HEK293T (cell line): ENCODE results near the gene EIF4E3.

Experiments used
- CTCF ChIA-PET: fragments of 350-600 bp; formaldehyde crosslinking; extraction: SDS; loops from one replicate; lab custom pipeline; 2021; ENCODE audit warnings: antibody characterized with exemption, inconsistent platforms; lab: Yijun Ruan, JAX
- POLR2A ChIA-PET: fragments of 350-600 bp; formaldehyde crosslinking; extraction: SDS; loops from one replicate; lab custom pipeline; 2020; ENCODE audit warnings: antibody characterized with exemption, inconsistent platforms; lab: Yijun Ruan, JAX
- DNase-seq: peaks from one replicate; pipeline ENCODE4 v3.0.0; 2012; ENCODE audit warnings: mixed read lengths; ENCODE audit errors: extremely low spot score
- ARNT ChIP-seq: fragments of 450-650 bp; IDR thresholded peaks from 2 replicates; pipeline ENCODE4 v1.6.1; 2017; ENCODE audit warnings: mild to moderate bottlenecking
- BHLHE40 ChIP-seq: fragments of 450-650 bp; IDR thresholded peaks from 2 replicates; pipeline ENCODE4 v1.6.1; 2016; ENCODE audit warnings: mild to moderate bottlenecking, moderate library complexity, borderline replicate concordance
- CTBP1 ChIP-seq: fragments of 450-650 bp; IDR thresholded peaks from 2 replicates; pipeline ENCODE4 v1.6.1; 2016; ENCODE audit warnings: borderline replicate concordance
- ELF4 ChIP-seq: fragments of 450-650 bp; IDR thresholded peaks from 2 replicates; pipeline ENCODE4 v1.6.1; 2017; ENCODE audit warnings: antibody characterized with exemption
- FOXA1 ChIP-seq: fragments of 450-650 bp; IDR thresholded peaks from 2 replicates; pipeline ENCODE4 v1.6.1; 2016; ENCODE audit warnings: mild to moderate bottlenecking
- FOXK2 ChIP-seq: fragments of 450-650 bp; IDR thresholded peaks from 2 replicates; pipeline ENCODE4 v1.6.1; 2016; ENCODE audit warnings: mild to moderate bottlenecking
- FOXM1 ChIP-seq: fragments of 450-650 bp; IDR thresholded peaks from 2 replicates; pipeline ENCODE4 v1.6.1; 2017; ENCODE audit warnings: mild to moderate bottlenecking, borderline replicate concordance
- HDGF ChIP-seq: fragments of 450-650 bp; IDR thresholded peaks from 2 replicates; pipeline ENCODE4 v1.6.1; 2017; ENCODE audit warnings: antibody characterized with exemption, borderline replicate concordance
- L3MBTL2 ChIP-seq: fragments of 450-650 bp; conservative IDR thresholded peaks from 2 replicates; pipeline ENCODE4 v1.6.1; 2016; ENCODE audit warnings: mild to moderate bottlenecking
- LEF1 ChIP-seq: fragments of 450-650 bp; IDR thresholded peaks from 2 replicates; pipeline ENCODE4 v1.6.1; 2017; ENCODE audit warnings: mild to moderate bottlenecking, borderline replicate concordance
- NFRKB ChIP-seq: fragments of 450-650 bp; IDR thresholded peaks from 2 replicates; pipeline ENCODE4 v1.6.1; 2016; ENCODE audit warnings: mild to moderate bottlenecking, moderate library complexity
- PKNOX1 ChIP-seq: fragments of 450-650 bp; IDR thresholded peaks from 2 replicates; pipeline ENCODE4 v1.6.1; 2016
- SP1 ChIP-seq: fragments of 450-650 bp; IDR thresholded peaks from 2 replicates; pipeline ENCODE4 v1.6.1; 2017
- SUZ12 ChIP-seq: fragments of 450-650 bp; IDR thresholded peaks from 2 replicates; pipeline ENCODE4 v1.6.1; 2016; ENCODE audit warnings: mild to moderate bottlenecking
- TARDBP ChIP-seq: fragments of 450-650 bp; IDR thresholded peaks from 2 replicates; pipeline ENCODE4 v1.6.1; 2016
- ZNF384 ChIP-seq: fragments of 450-650 bp; IDR thresholded peaks from 2 replicates; pipeline ENCODE4 v1.6.1; 2016

The EIF4E3 gene

GRCh38 chr3:71725271-71725991 is at the start of gene EIF4E3:
Gene EIF4E3, minus strand, starts transcription at chr3:71725402. Its CDS starts 35 bp downstream, at chr3:71725367.
- DNase-seq, result peak; percentile 72
- TF ChIP-seq ELF4, result no peak
- no peak for TF ChIP-seq FOXA1
- 0 out of 2 replicates have a peak, but pooled peaks have one; percentile 7 for TF ChIP-seq PKNOX1
- no peak for TF ChIP-seq SP1
- ChIA-PET CTCF (no interaction called here), POLR2A (no interaction called here)

- ChIA-PET CTCF (no interaction called here), POLR2A (no interaction called here)
- TF ChIP-seq PKNOX1, result peak; percentile 81
- TF ChIP-seq TARDBP, result no peak
- TF ChIP-seq NFRKB, result no peak
- no peak for DNase-seq
Measured at GRCh38 chr3:71771884-71772283, 46.7 kb upstream of the EIF4E3 start.

- ChIA-PET POLR2A (no interaction called here), CTCF (no interaction called here)
- no peak for DNase-seq
- TF ChIP-seq ELF4 (no peak), CTBP1 (no peak)
Measured at GRCh38 chr3:71771126-71771525, 45.9 kb upstream of the EIF4E3 start.

- no peak for TF ChIP-seq SUZ12
- no peak for TF ChIP-seq TARDBP
- TF ChIP-seq FOXM1, result no peak
- no peak for TF ChIP-seq NFRKB
- TF ChIP-seq ZNF384, result no peak
- TF ChIP-seq FOXK2, result no peak
- no peak for TF ChIP-seq LEF1
- no peak for DNase-seq
- ChIA-PET CTCF (no interaction called here), POLR2A (no interaction called here)
Measured at GRCh38 chr3:71763426-71763825, 38.2 kb upstream of the EIF4E3 start.

DNA sequence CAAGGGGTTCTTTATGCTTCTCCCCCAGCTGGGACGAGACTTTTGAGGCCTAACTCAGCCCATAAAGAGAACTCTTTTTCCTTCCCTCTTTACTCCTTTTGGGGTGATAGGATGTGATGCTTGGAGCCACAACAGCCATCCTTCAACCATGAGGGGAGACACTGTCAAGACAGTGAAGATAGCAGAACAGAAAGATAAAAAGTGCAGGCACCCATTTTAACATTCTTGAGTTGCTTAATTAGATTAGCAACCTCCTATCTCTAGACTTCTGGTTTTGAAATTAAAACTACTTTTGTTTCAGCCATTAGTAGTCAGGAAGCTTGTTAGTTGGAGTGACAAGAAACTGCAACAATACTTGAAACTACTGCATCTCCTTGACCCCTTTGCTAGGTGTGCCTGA is 34.9 kb upstream of the EIF4E3 start:
- DNase-seq, result no peak
- no peak for TF ChIP-seq LEF1
- TF ChIP-seq SP1, result no peak
- no peak for TF ChIP-seq NFRKB
- TF ChIP-seq ZNF384, result no peak
- no peak for TF ChIP-seq BHLHE40
- no peak for TF ChIP-seq FOXA1
- no peak for TF ChIP-seq PKNOX1
- TF ChIP-seq FOXK2, result no peak
- no peak for TF ChIP-seq L3MBTL2
- no peak for TF ChIP-seq SUZ12
- TF ChIP-seq TARDBP, result no peak
- TF ChIP-seq ELF4, result no peak
- TF ChIP-seq FOXM1, result no peak
- no peak for TF ChIP-seq CTBP1
- TF ChIP-seq HDGF, result no peak
- no peak for TF ChIP-seq ARNT
- ChIA-PET POLR2A (no interaction called here), CTCF (no interaction called here)

DNA sequence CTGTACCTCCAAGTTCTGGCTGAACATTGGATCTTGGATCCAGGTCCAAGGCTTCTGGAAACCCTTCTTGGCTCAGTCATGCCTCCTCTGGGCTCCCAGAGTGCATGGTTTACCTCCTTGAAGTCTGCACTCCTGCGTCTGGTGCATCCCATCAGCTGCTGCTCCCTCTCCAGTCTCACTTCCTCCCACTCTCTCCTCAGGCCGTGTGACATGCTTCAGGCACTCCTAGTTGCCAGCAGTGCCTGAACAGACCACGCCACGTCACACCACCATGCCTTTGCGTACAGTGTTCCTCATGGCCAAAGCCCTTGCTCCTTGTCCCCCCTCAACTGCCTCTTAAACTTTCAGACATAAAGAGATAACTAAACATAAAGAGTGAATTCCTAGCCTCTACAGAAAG is 34.2 kb upstream of the EIF4E3 start:
- ChIA-PET POLR2A (no interaction called here), CTCF (no interaction called here)
- no peak for DNase-seq
- TF ChIP-seq FOXK2 (no peak), FOXA1 (no peak), PKNOX1 (no peak), ZNF384 (no peak), FOXM1 (no peak), L3MBTL2 (no peak), NFRKB (no peak)

GRCh38 chr3:71758091-71758490 is 32.9 kb upstream of the EIF4E3 start:
- ChIA-PET POLR2A (no interaction called here), CTCF (interaction anchor here (0.7 kb wide), 1 partner anchor 27 kb away, joined by 4 read pairs; no protein-coding TSS in a partner anchor)
- no peak for DNase-seq
- TF ChIP-seq LEF1 (no peak), SUZ12 (no peak), FOXK2 (no peak)
